Heart right ventricle (tissue), 16 donors: ENCODE data around the gene PCSK6. TPM values are rescaled to one million over a fixed set of nuclear protein-coding genes. Genes with fewer than 3 reads are reported as not detected.

Experiments
- ATAC-seq, 8 donors: fragments of 200-7000 bp; cut with Tn5 transposase; one replicate each; pipeline ENCODE4 v1.9.1; 2020; ENCODE audit warnings: mild to moderate bottlenecking in 8 of 8, moderate library complexity in 8 of 8, moderate number of reproducible peaks in 1 of 8
- DNase-seq, 2 donors: peaks; one replicate each; pipeline ENCODE4 v3.0.0-alpha.2; 2020
- H3K27ac ChIP-seq, 10 donors: fragments of 200-600 bp; sonication (generic) in 2 of 10; one replicate each; pipeline versions ENCODE4 v1.5.0 to v1.8.0; 2020 to 2022; ENCODE audit warnings: mild to moderate bottlenecking in 3 of 10
- H3K27me3 ChIP-seq, 7 donors: fragments of 200-600 bp; one replicate each; pipeline ENCODE4 v1.8.0; 2021 to 2022; ENCODE audit warnings: mild to moderate bottlenecking in 2 of 7
- H3K36me3 ChIP-seq, 9 donors: fragments of 200-600 bp; sonication (generic) in 1 of 9; one replicate each; pipeline versions ENCODE4 v1.5.0 to v1.8.0; 2020 to 2022; ENCODE audit warnings: mild to moderate bottlenecking in 2 of 9
- H3K4me1 ChIP-seq, 9 donors: fragments of 200-600 bp; sonication (generic) in 1 of 9; one replicate each; pipeline versions ENCODE4 v1.5.0 to v1.8.0; 2020 to 2022; ENCODE audit warnings: mild to moderate bottlenecking in 4 of 9
- H3K4me3 ChIP-seq, 10 donors: fragments of 200-600 bp; sonication (generic) in 2 of 10; one replicate each; pipeline versions ENCODE4 v1.5.0 to v1.8.0; 2020 to 2022; ENCODE audit warnings: mild to moderate bottlenecking in 7 of 10, moderate library complexity in 2 of 10
- H3K9me3 ChIP-seq, 11 donors: fragments of 200-600 bp in 10 of 11; sonication (generic) in 2 of 11; one replicate each; pipeline versions ENCODE4 v1.5.0 to v1.8.0; 2013 to 2022; ENCODE audit warnings: mild to moderate bottlenecking in 2 of 11, control low read depth in 1 of 11, moderate library complexity in 1 of 11
- CTCF ChIP-seq, 9 donors: fragments of 200-600 bp; sonication (generic) in 2 of 9; IDR thresholded peaks; one replicate each; pipeline versions ENCODE4 v1.5.0 to v1.8.0; 2021 to 2022; ENCODE audit warnings: antibody characterized with exemption in 9 of 9, mild to moderate bottlenecking in 5 of 9, moderate library complexity in 1 of 9
- whole genome bisulfite sequencing, 2 donors: extraction: QIAGEN DNeasy Blood & Tissue Kit; methylation state at CpG; one replicate each; pipeline ENCODE4 v1.1.7; 2013; ENCODE audit warnings: inconsistent platforms in 1 of 2; 5-methylcytosine and 5-hydroxymethylcytosine counted together
- intact Hi-C, 10 donors: fragments of 100-400 bp; cut with DNase I; formaldehyde crosslinking; loops; one replicate each; pipeline versions ENCODE4 v1.11.1 to v1.14.2; 2022
- polyA plus RNA-seq, 2 donors: library from polyadenylated mRNA; stranded (reverse); fragments of 200-250 nt; gene quantifications; one replicate each; pipeline ENCODE4 v1.2.3, GENCODE V29; 2013
- total RNA-seq, 10 donors: library from RNA; stranded (reverse); fragmentation: NEBNext Ultra II Directional in 3 of 10; extraction: Animal tissue kit (Norgen Biotek cat#: 25700) in 3 of 10; gene quantifications; one replicate each; pipeline versions ENCODE4 v1.2.1 to v1.2.4, GENCODE V29; 2021 to 2023
- donor health status: Arrhythmogenic right ventricular cardiomyopathy.
- donor health status: ischemic (EF 13 %, LVEDD 7.1; RV severe dilation, severe dysfunction).
- donor health status: healthy with polysubstance abuse.
- donor health status: DM: no; HTN: yes; CAD: no.
- donor health status: DM: no; HTN: no; CAD: no.
- donor health status: ischemic (EF 25% LVEDD 6.9; RV normal size, moderate dysfunction).
- donor health status: ischemic (EF 25% LVEDD 5.7; RV mildly dilated, moderate dysfunction).
- donor health status: healthy.
- donor health status: DM: yes; HTN: yes; CAD: no.
- donor health status: Ischemic cardiomyopathy.
- donor health status: ischemic (EF 35%, LVEDD 5.7; RV mildly dilated, moderate dysfunction).
- donor health status: nonischemic (EF 11% LVEDD 7.7; RV severe dilation, severe dysfunction).
- donor health status: DM: yes; HTN: yes; CAD: no.
- donor health status: PGD.
- donor health status: ischemic (EF 29% LVEDD 5.4; RV normal size, mild dysfunction).
- donor health status: nonischemic (EF 23%, LVEDD 6.1; RV moderate dilation, normal function).

The PCSK6 gene
- total and polyA plus RNA-seq, 12 donors, result 4.6 to 34.0 (median 21.7) TPM

- ATAC-seq (no peak), DNase-seq (no peak)
- intact Hi-C loops, result loop anchor here (1.0 to 10.0 kb wide), 14 partner anchors 52 to 630 kb away; partner anchors contain the start of gene LRRK1 (in 2 of the 10)
- 91 to 93% methylated on average over 11 of the region's 11 CpGs for WGBS, 2 donors
- peaks cover 0 to 50% (median 42%) of the 10 kb centered on the region in 9 donors for H3K4me1 ChIP-seq
- TF ChIP-seq CTCF (IDR thresholded peaks at IDR 0.05), result no peak
- H3K27ac ChIP-seq, result no peak overlapping the region
- H3K9me3 ChIP-seq, result no peaks in the 10 kb centered on the region
- H3K36me3 ChIP-seq, result no peaks in the 10 kb centered on the region
- no peaks in the 10 kb centered on the region for H3K27me3 ChIP-seq
- no peak overlapping the region for H3K4me3 ChIP-seq
These were observed 235.1 kb downstream of the PCSK6 start for GRCh38 chr15:101254157-101255050.

Other genes with a start within 250 kb of the PCSK6 start
- 10 to 100 TPM in 8 of 10 donors, 1 to 10 TPM in 2; 9.7 to 35.1 (median 15.7) TPM for gene CHSY1, start 237.7 kb downstream of the PCSK6 start, total RNA-seq
- gene CHSY1, start 237.7 kb downstream of the PCSK6 start, polyA plus RNA-seq, result 10 to 100 TPM in 1 of 2 donors, 1 to 10 TPM in 1; 6.9 to 11.3 TPM
- 10 to 100 TPM; 28.4 to 90.6 (median 42.7) TPM for gene SELENOS, start 212.2 kb downstream of the PCSK6 start, total RNA-seq
- gene SELENOS, start 212.2 kb downstream of the PCSK6 start, polyA plus RNA-seq, result 100 to 1,000 TPM in 1 of 2 donors, 10 to 100 TPM in 1; 48.4 to 192 TPM
- gene SNRPA1, start 194.5 kb downstream of the PCSK6 start, total RNA-seq, result 10 to 100 TPM; 23.8 to 36.3 (median 29.9) TPM
- 10 to 100 TPM; 25.0 to 51.4 TPM for gene SNRPA1, start 194.5 kb downstream of the PCSK6 start, polyA plus RNA-seq
- 10 to 100 TPM; 38.2 to 61.6 (median 49.5) TPM for gene TM2D3, start 162.7 kb upstream of the PCSK6 start, total RNA-seq
- 10 to 100 TPM; 52.2 to 52.3 TPM for gene TM2D3, start 162.7 kb upstream of the PCSK6 start, polyA plus RNA-seq
- gene TARS3, start 234.8 kb upstream of the PCSK6 start, total RNA-seq, result 10 to 100 TPM; 26.0 to 42.5 (median 36.2) TPM
- gene TARS3, start 234.8 kb upstream of the PCSK6 start, polyA plus RNA-seq, result 10 to 100 TPM in 1 of 2 donors, 1 to 10 TPM in 1; 8.1 to 17.0 TPM